ENCODE results near the gene FST.

- no peak for TF ChIP-seq POLR2AphosphoS5 (IDR thresholded peaks at IDR 0.05; ENCODE audit: low read depth, low read length)
- no peak for TF ChIP-seq TAF1 (IDR thresholded peaks at IDR 0.05; ENCODE audit: borderline replicate concordance, insufficient read depth, low read length)
- TF ChIP-seq SIN3A (IDR thresholded peaks at IDR 0.05; ENCODE audit: borderline replicate concordance, insufficient read depth, low read length), result no peak
- TF ChIP-seq REST (IDR thresholded peaks at IDR 0.05; ENCODE audit: insufficient read depth in 1 of 2, low read depth in 2 of 2, low read length in 2 of 2), result no peak
- TF ChIP-seq FOXP2 (optimal IDR thresholded peaks at IDR 0.05; ENCODE audit: borderline replicate concordance, extremely low read depth, extremely low read length, insufficient read depth), result no peak
These were observed 42.4 kb upstream of the FST start for GRCh38 chr5:53438079-53438478.
